GM12874 (cell line): ENCODE data around the gene PPFIA2.

Experiments
- TF ChIP-seq, protein P1 (sequence below): IDR thresholded peaks from 2 replicates; pipeline ENCODE4 v1.5.1; 2011; ENCODE audit warnings: low read depth, mild to moderate bottlenecking, control low read depth, low read length, moderate library complexity; ENCODE audit not compliant: insufficient read depth

The PPFIA2 gene

GRCh38 chr12:81439344-81439743, 319.8 kb downstream of the PPFIA2 start:
- TF ChIP-seq, protein P1, sequence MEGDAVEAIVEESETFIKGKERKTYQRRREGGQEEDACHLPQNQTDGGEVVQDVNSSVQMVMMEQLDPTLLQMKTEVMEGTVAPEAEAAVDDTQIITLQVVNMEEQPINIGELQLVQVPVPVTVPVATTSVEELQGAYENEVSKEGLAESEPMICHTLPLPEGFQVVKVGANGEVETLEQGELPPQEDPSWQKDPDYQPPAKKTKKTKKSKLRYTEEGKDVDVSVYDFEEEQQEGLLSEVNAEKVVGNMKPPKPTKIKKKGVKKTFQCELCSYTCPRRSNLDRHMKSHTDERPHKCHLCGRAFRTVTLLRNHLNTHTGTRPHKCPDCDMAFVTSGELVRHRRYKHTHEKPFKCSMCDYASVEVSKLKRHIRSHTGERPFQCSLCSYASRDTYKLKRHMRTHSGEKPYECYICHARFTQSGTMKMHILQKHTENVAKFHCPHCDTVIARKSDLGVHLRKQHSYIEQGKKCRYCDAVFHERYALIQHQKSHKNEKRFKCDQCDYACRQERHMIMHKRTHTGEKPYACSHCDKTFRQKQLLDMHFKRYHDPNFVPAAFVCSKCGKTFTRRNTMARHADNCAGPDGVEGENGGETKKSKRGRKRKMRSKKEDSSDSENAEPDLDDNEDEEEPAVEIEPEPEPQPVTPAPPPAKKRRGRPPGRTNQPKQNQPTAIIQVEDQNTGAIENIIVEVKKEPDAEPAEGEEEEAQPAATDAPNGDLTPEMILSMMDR, result no peak

DNA sequence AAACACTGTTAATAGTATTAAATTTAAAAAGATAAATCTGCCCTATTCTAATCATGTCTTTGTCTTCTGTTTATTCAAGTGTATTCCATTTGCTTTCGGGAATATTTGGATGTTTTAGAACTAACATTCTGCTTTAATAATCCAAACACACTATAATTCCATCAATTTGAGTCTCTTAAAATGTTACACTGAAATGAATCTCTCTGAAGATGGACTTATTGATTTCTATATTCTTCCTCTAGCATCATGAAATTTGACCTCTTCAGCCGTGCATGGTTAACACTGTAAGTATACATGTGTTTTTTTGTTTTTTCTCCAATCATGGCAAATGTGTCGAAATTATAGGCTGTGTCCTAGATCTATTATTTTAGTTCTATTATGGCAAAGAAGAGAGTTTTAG, 342.1 kb downstream of the PPFIA2 start:
- TF ChIP-seq, protein P1, result no peak

DNA sequence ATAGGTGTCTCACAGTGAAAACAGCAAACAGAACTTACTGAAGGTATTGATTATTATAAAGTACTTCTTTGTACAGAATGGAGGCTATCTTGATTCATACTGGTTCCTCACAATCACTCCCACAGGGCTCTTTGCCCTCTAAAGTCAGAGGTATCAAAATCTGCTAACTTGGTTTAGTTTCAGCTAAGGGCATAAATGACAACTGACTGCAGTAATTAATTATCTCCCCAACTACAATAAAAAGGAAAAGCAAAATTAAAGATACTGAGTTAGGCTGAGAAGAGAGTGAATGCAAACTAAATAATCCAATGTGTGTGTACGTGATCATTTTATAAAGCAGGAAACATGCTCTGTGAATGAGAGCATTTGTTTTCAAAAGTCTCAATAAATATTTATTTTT, 342.6 kb downstream of the PPFIA2 start:
- TF ChIP-seq, protein P1, result no peak

DNA sequence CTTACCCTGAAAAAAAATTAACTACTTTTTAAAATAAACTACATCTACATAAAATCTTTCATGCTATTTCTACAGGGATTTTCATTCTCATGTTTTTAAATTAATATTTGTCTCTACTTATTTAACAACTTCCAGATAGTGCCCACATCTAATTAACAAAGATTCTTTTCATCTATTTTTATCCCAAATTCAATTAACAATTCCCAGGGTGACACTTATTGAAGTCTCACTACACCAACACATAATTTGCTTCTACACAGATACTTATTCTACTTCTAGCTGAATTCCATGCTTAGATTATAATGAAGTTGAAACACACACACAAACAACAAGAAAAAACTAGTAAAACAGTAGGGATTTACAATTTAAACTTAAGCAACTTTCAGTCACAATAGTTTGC, 344.7 kb downstream of the PPFIA2 start:
- TF ChIP-seq, protein P1, result no peak

DNA sequence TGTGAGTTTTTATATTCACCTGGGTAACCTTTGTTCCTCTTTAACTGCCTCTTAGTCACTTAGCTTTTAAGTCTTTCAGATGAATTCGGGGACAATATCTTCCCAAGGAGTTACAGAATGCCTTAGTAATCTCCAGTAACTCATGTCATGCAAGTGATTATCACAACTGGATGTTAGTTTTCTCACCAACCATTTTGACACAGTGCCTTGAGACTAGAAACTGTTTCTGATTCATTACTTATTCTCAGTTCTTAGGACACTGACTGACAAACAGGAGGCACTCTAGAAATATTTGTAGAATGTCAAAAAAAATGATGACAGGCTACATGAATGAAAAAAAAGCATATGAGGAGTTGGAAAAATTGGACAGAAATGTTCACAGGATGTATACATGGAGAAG, 346.2 kb downstream of the PPFIA2 start:
- TF ChIP-seq, protein P1, result no peak

DNA sequence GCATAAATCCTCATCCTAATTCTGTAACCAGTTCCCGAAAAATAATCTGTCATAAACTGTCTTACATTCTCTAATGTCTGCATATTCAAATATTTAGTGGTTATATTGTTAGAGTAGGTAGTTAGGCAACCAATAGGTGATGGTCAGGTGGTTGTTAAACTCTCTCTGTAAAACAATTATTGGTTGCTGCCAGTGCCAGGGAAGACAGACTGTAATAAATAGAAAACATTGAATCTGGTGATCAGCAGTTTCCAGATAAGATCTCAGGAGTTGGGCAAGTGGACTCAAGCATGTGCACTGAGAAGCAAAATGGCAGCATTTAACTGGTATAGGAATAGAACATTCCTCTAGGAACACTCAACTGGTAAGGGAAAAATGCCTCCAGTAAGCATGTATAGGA, 355.8 kb downstream of the PPFIA2 start:
- TF ChIP-seq, protein P1, result no peak

GRCh38 chr12:81401241-81401640, 357.9 kb downstream of the PPFIA2 start:
- TF ChIP-seq, protein P1, result no peak

DNA sequence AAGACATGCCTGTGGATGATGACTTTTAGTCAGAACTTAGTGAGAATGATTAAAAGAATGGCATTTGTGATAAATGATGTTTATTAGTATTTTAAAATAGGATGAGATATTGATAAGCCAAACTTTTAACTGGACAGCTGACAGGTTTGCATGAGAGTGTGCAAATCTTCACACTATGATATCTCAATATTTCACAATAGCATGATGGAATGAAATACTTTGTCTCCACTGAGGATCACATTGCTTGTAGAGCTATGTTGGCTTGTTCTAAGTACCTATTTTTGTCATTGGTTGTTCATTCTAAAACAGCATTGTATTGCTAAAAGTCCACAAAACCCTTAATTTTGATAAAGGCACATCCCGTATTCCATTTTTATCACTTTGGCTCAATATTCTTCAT, 359.1 kb downstream of the PPFIA2 start:
- TF ChIP-seq, protein P1, result no peak
